Esophagus squamous epithelium (tissue), 4 donors: ENCODE measurements around the gene NFATC2.

ENCODE experiments used
- CTCF ChIP-seq, 6 experiments: fragments of 450-650 bp in 4 of 6; fragments of 200-600 bp in 2 of 6; sonication (generic) in 2 of 6; IDR thresholded peaks; one replicate each; pipeline ENCODE4 v1.5.1; 2016 to 2019; ENCODE audit warnings: antibody characterized with exemption in 6 of 6, mild to moderate bottlenecking in 4 of 6, moderate library complexity in 4 of 6
- POLR2A ChIP-seq, 4 donors: fragments of 450-650 bp; IDR thresholded peaks; one replicate each; pipeline ENCODE4 v1.6.1; 2017; ENCODE audit warnings: antibody characterized with exemption in 4 of 4, mild to moderate bottlenecking in 4 of 4, moderate library complexity in 3 of 4

- TF ChIP-seq CTCF (IDR thresholded peaks at IDR 0.05) (no peak), POLR2A (IDR thresholded peaks at IDR 0.05) (no peak)
Observed at GRCh38 chr20:51505566-51505965, 37.0 kb downstream of the NFATC2 start.
